HFFc6 (cell line): ENCODE results near the gene TNIP1. TPM values are rescaled to one million over a fixed set of nuclear protein-coding genes. Genes with fewer than 3 reads are reported as not detected.

ENCODE experiments used
- DNase-seq: peaks from one replicate; pipeline ENCODE4 v3.0.0-alpha.2; 2018
- H3K27ac Mint-ChIP-seq: 2 replicates; pipeline ENCODE4 v1.8.0; 2020; ENCODE audit warnings: mild to moderate bottlenecking, mixed read lengths
- H3K27me3 Mint-ChIP-seq: 2 replicates; pipeline ENCODE4 v1.8.0; 2021; ENCODE audit warnings: mild to moderate bottlenecking, moderate library complexity, mixed read lengths; ENCODE audit not compliant: insufficient read depth
- H3K36me3 Mint-ChIP-seq: 2 replicates; pipeline ENCODE4 v1.8.0; 2021; ENCODE audit warnings: low read depth, mixed read lengths
- H3K4me1 Mint-ChIP-seq: 2 replicates; pipeline ENCODE4 v1.8.0; 2020; ENCODE audit warnings: low read depth, mixed read lengths
- H3K4me3 Mint-ChIP-seq: 2 replicates; pipeline ENCODE4 v1.8.0; 2020; ENCODE audit warnings: mild to moderate bottlenecking, moderate library complexity, mixed read lengths
- H3K9me3 Mint-ChIP-seq: 2 replicates; pipeline ENCODE4 v1.8.0; 2020; ENCODE audit warnings: mild to moderate bottlenecking, mixed read lengths
- CTCF ChIP-seq: fragments of 200-600 bp; sonication (generic); IDR thresholded peaks from 2 replicates; pipeline ENCODE4 v1.5.0; 2021; ENCODE audit warnings: antibody characterized with exemption, mild to moderate bottlenecking
- total RNA-seq, 6 experiments: library from RNA; stranded (reverse); fragmentation: NEBNext Ultra II Directional; extraction: Animal tissue kit (Norgen Biotek cat#: 25700); gene quantifications; 2 replicates in 1 of 6; 3 replicates in 5 of 6; pipeline ENCODE4 v1.2.3, GENCODE V29; 2021

TNIP1 gene
- total RNA-seq, 6 experiments from 2014 or later: 81.5 to 105 (median 89.5) TPM

GRCh38 chr5:151023651-151024050 lies 57.2 kb downstream of the TNIP1 start:
- Mint-ChIP-seq H3K27ac (no peak overlapping the region), H3K4me3 (no peak overlapping the region), H3K9me3 (no peaks in the 10 kb centered on the region), H3K36me3 (peaks cover 18% of the 10 kb centered on the region), H3K4me1 (peaks cover 38% of the 10 kb centered on the region), H3K27me3 (peaks cover 11% of the 10 kb centered on the region)
- TF ChIP-seq CTCF: no peak
- no peak for DNase-seq

DNA sequence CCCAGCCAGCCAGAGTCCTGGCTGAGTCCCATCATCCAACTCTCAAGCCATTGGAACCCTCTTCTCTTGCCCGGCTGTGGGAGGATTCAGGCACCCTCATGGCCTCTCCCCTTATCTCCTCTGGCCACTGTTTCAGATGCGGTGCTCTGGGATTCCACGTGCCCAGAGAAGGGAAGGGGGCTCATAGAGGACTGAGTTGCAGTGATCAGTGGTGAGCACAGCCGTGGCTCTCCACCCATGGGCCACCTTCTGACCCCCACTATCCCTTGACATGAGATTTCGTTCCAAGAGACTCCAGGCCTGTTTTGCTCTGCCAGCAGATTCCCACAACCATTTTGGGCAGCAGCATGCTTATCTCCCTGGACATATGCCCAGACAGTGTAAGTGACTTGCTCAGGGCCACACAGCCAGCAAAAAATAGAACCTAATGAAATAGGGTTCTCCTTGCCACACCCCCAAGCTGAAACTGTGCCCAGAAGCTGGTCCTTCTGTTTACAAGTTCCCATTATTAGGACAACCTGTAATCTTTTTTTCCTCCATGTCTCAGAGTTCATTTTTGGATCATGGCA lies 57.7 kb downstream of the TNIP1 start:
- no peaks in the 10 kb centered on the region for H3K9me3 Mint-ChIP-seq
- no peak for TF ChIP-seq CTCF
- H3K4me1 Mint-ChIP-seq: peaks cover 39% of the 10 kb centered on the region
- no peak overlapping the region for H3K27ac Mint-ChIP-seq
- H3K27me3 Mint-ChIP-seq: peaks cover 11% of the 10 kb centered on the region
- H3K4me3 Mint-ChIP-seq: no peak overlapping the region
- no peak for DNase-seq
- H3K36me3 Mint-ChIP-seq: peaks cover 13% of the 10 kb centered on the region

- H3K36me3 Mint-ChIP-seq: peaks cover 13% of the 10 kb centered on the region
These were observed 58.3 kb downstream of the TNIP1 start for GRCh38 chr5:151022511-151023018.

GRCh38 chr5:151021746-151022145 lies 59.1 kb downstream of the TNIP1 start:
- Mint-ChIP-seq H3K27me3 (peaks cover 11% of the 10 kb centered on the region), H3K9me3 (no peaks in the 10 kb centered on the region), H3K4me1 (peaks cover 39% of the 10 kb centered on the region), H3K36me3 (peaks cover 13% of the 10 kb centered on the region), H3K27ac (no peak overlapping the region), H3K4me3 (no peak overlapping the region)
- DNase-seq: no peak
- no peak for TF ChIP-seq CTCF

More at GRCh38 chr5:151022511-151023018, 58.3 kb downstream of the TNIP1 start:
- Mint-ChIP-seq H3K9me3 (no peaks in the 10 kb centered on the region), H3K27ac (no peak overlapping the region), H3K4me1 (peaks cover 39% of the 10 kb centered on the region), H3K4me3 (no peak overlapping the region), H3K27me3 (peaks cover 11% of the 10 kb centered on the region)
- no peak for DNase-seq
- no peak for TF ChIP-seq CTCF

GRCh38 chr5:151020304-151021110 lies 60.3 kb downstream of the TNIP1 start, which contains the start of gene GPX3:
Gene GPX3, plus strand, starts transcription at chr5:151020591. Its CDS starts 64 bp downstream, at chr5:151020655.
- peaks cover 5% of the 10 kb centered on the region; the same call in 1 of the 2 replicates for H3K36me3 Mint-ChIP-seq
- H3K4me3 Mint-ChIP-seq: peak within 1 kb of the TSS; percentile 50
- H3K27me3 Mint-ChIP-seq: peaks cover 8% of the 10 kb centered on the region
- H3K9me3 Mint-ChIP-seq: no peaks in the 10 kb centered on the region
- H3K27ac Mint-ChIP-seq: peak within 1 kb of the TSS; percentile 8; the same call in 1 of the 2 replicates
- no peak for TF ChIP-seq CTCF
- DNase-seq: no peak
- peaks cover 39% of the 10 kb centered on the region for H3K4me1 Mint-ChIP-seq
